HepG2 (cell line): ENCODE measurements around the gene HEXD. TPM values are rescaled to one million over a fixed set of nuclear protein-coding genes. Genes with fewer than 3 reads are reported as not detected.

Experiments used
- FOXO1 ChIP-seq: sonication (generic); formaldehyde crosslinking; IDR thresholded peaks from 2 replicates; pipeline ENCODE4 v1.4.0; 2020; ENCODE audit warnings: missing genetic modification reagents
- IKZF4 ChIP-seq: sonication (generic); formaldehyde crosslinking; IDR thresholded peaks from 2 replicates; pipeline ENCODE4 v1.5.1; 2020; ENCODE audit warnings: borderline replicate concordance, mild to moderate bottlenecking, low read depth, missing genetic modification reagents; ENCODE audit errors: not compliant biosample characterization
- IRF2 ChIP-seq: IDR thresholded peaks from 2 replicates; pipeline ENCODE4 v1.6.1; 2018; ENCODE audit warnings: missing genetic modification reagents, missing compliant biosample characterization
- MTA1 ChIP-seq: sonication (generic); formaldehyde crosslinking; IDR thresholded peaks from 2 replicates; pipeline ENCODE4 v1.4.0; 2020; ENCODE audit warnings: missing genetic modification reagents, mild to moderate bottlenecking, borderline replicate concordance
- NCOA2 ChIP-seq: sonication (generic); formaldehyde crosslinking; IDR thresholded peaks from 2 replicates; pipeline ENCODE4 v1.8.0; 2022; ENCODE audit warnings: inconsistent platforms
- NFIC ChIP-seq: IDR thresholded peaks from 2 replicates; pipeline ENCODE4 v1.6.1; 2012; ENCODE audit warnings: mild to moderate bottlenecking, low read length, inconsistent platforms
- SNAPC2 ChIP-seq: sonication (generic); formaldehyde crosslinking; IDR thresholded peaks from 2 replicates; pipeline ENCODE4 v1.8.1; 2022; ENCODE audit warnings: mild to moderate bottlenecking, missing genetic modification reagents
- ZNF678 ChIP-seq: sonication (generic); formaldehyde crosslinking; IDR thresholded peaks from 2 replicates; pipeline ENCODE4 v1.4.0; 2020; ENCODE audit warnings: mild to moderate bottlenecking, missing genetic modification reagents
- ZSCAN12 ChIP-seq: sonication (generic); formaldehyde crosslinking; IDR thresholded peaks from 2 replicates; pipeline ENCODE4 v1.9.0; 2021; ENCODE audit warnings: mild to moderate bottlenecking, missing genetic modification reagents
- ZSCAN31 ChIP-seq: sonication (generic); formaldehyde crosslinking; IDR thresholded peaks from 2 replicates; pipeline ENCODE4 v1.5.0; 2020; ENCODE audit warnings: low read depth, mild to moderate bottlenecking, missing genetic modification reagents
- polyA plus RNA-seq, 8 experiments: library from polyadenylated mRNA; depleted of rRNA in 3 of 8; stranded (reverse) in 7 of 8; unstranded in 1 of 8; fragments of >200 nt; fragmentation: Illumina TruSeq in 4 of 8; extraction: Trizol in 4 of 8; gene quantifications; 2 replicates each; pipeline versions ENCODE4 v1.2.1 to v1.2.3, GENCODE V29; 2011 to 2016; ENCODE audit warnings: low read depth in 4 of 8, missing spikeins in 1 of 8, mixed read lengths in 1 of 8; ENCODE audit not compliant: insufficient read depth in 1 of 8
- total RNA-seq, 5 experiments: library from RNA; depleted of rRNA; stranded (reverse); fragments of >200 nt; fragmentation: Illumina TruSeq; extraction: Trizol; gene quantifications; 2 replicates each; pipeline ENCODE4 v1.2.3, GENCODE V29; 2016; ENCODE audit warnings: low read depth in 1 of 5
- TF ChIP-seq, protein P1 (sequence below), 2 experiments: fragments of 450-650 bp in 1 of 2; sonication (generic) in 1 of 2; formaldehyde crosslinking in 1 of 2; IDR thresholded peaks; 2 replicates each; pipeline versions ENCODE4 v1.6.1 to v1.8.0; 2016 to 2022; ENCODE audit warnings: antibody characterized with exemption in 1 of 2, mild to moderate bottlenecking in 1 of 2, missing genetic modification reagents in 1 of 2
- TF ChIP-seq, protein P2 (sequence below), 2 experiments: sonication (generic) in 1 of 2; formaldehyde crosslinking in 1 of 2; IDR thresholded peaks; 2 replicates each; pipeline versions ENCODE4 v1.4.0 to v1.6.1; 2018 to 2020; ENCODE audit warnings: missing genetic modification reagents in 2 of 2, borderline replicate concordance in 1 of 2, low read depth in 1 of 2, mild to moderate bottlenecking in 1 of 2, missing biosample characterization in 1 of 2
- TF ChIP-seq, protein P3 (sequence below): sonication (generic); formaldehyde crosslinking; conservative IDR thresholded peaks from 2 replicates; pipeline ENCODE4 v1.8.0; 2022; ENCODE audit warnings: missing genetic modification reagents

HEXD gene
- total and polyA plus RNA-seq, 2 of the 13 experiments (the other 11 are each of a cell fraction or from before 2014, with no cell fraction given) = 22.3 to 41.8 TPM

DNA sequence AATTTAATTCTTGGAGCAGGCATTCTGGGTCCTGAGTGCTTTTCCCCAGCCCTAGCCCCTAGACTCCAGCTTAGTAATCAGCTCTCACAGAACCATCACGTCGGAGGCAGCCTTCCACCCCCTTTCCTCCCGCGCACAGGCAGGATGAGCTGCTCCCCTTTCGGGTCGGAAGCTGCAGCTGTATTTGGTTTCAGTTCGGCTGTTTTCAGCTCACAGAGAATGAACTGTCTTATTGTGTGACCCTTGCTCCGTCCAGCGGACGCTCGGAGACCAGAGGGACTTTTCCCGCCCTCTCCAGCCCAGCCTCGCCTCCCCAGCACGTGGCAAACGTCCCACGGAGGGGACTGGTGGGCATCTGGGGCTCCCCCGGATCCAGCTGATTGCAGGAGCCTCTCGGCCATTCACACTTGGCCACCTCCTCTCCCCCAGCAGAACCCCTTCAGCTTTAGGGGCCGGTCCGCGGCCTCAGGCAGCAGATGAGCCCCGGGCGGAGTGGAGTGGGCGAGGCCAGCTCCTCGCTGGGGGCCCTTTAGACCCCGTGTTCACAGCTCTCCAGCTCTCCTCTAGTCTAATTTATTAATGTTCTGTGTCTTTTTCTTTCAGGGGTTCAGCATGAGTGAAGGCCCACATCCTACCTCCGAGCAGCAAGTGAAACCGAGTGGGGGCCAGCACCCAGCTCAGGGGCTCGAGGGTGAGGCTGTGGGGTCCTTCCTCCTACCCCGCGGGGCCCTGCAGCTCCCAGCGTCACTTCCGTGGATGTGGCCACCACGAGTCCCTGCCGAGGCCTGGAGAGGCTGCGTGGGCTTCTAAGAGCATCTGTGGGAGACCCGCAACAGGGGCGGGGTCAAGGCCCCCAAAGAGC lies 47.4 kb upstream of the HEXD start (continued):
- TF ChIP-seq, protein P1, sequence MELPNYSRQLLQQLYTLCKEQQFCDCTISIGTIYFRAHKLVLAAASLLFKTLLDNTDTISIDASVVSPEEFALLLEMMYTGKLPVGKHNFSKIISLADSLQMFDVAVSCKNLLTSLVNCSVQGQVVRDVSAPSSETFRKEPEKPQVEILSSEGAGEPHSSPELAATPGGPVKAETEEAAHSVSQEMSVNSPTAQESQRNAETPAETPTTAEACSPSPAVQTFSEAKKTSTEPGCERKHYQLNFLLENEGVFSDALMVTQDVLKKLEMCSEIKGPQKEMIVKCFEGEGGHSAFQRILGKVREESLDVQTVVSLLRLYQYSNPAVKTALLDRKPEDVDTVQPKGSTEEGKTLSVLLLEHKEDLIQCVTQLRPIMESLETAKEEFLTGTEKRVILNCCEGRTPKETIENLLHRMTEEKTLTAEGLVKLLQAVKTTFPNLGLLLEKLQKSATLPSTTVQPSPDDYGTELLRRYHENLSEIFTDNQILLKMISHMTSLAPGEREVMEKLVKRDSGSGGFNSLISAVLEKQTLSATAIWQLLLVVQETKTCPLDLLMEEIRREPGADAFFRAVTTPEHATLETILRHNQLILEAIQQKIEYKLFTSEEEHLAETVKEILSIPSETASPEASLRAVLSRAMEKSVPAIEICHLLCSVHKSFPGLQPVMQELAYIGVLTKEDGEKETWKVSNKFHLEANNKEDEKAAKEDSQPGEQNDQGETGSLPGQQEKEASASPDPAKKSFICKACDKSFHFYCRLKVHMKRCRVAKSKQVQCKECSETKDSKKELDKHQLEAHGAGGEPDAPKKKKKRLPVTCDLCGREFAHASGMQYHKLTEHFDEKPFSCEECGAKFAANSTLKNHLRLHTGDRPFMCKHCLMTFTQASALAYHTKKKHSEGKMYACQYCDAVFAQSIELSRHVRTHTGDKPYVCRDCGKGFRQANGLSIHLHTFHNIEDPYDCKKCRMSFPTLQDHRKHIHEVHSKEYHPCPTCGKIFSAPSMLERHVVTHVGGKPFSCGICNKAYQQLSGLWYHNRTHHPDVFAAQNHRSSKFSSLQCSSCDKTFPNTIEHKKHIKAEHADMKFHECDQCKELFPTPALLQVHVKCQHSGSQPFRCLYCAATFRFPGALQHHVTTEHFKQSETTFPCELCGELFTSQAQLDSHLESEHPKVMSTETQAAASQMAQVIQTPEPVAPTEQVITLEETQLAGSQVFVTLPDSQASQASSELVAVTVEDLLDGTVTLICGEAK (IDR thresholded peaks at IDR 0.05) = no peak
- TF ChIP-seq, protein P1 (CRISPR knock-in tag; IDR thresholded peaks at IDR 0.05) = peak; percentile 80
- TF ChIP-seq ZSCAN31 (peak; percentile 53; the same call in 1 of the 2 replicates), IKZF4 (CRISPR knock-in tag) (peak; percentile 74), FOXO1 (CRISPR knock-in tag) (peak; percentile 62; the same call in 1 of the 2 replicates), IRF2 (CRISPR knock-in tag) (peak; percentile 66), NFIC (no peak), SNAPC2 (CRISPR knock-in tag) (0 out of 2 replicates have a peak, but pooled peaks have one; percentile 78), ZSCAN12 (CRISPR knock-in tag) (peak; percentile 87; the same call in 1 of the 2 replicates), ZNF678 (CRISPR knock-in tag) (0 out of 2 replicates have a peak, but pooled peaks have one; percentile 33), MTA1 (peak; percentile 95; the same call in 1 of the 2 replicates), NCOA2 (CRISPR knock-in tag) (0 out of 2 replicates have a peak, but pooled peaks have one; percentile 53)
- TF ChIP-seq, protein P2, sequence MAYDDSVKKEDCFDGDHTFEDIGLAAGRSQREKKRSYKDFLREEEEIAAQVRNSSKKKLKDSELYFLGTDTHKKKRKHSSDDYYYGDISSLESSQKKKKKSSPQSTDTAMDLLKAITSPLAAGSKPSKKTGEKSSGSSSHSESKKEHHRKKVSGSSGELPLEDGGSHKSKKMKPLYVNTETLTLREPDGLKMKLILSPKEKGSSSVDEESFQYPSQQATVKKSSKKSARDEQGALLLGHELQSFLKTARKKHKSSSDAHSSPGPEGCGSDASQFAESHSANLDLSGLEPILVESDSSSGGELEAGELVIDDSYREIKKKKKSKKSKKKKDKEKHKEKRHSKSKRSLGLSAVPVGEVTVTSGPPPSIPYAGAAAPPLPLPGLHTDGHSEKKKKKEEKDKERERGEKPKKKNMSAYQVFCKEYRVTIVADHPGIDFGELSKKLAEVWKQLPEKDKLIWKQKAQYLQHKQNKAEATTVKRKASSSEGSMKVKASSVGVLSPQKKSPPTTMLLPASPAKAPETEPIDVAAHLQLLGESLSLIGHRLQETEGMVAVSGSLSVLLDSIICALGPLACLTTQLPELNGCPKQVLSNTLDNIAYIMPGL (CRISPR knock-in tag; IDR thresholded peaks at IDR 0.05; ENCODE audit: borderline replicate concordance in 1 of 2, low read depth in 1 of 2) = peak; percentile 68 to 70; a peak in 2 of 4 replicates
- TF ChIP-seq, protein P3, sequence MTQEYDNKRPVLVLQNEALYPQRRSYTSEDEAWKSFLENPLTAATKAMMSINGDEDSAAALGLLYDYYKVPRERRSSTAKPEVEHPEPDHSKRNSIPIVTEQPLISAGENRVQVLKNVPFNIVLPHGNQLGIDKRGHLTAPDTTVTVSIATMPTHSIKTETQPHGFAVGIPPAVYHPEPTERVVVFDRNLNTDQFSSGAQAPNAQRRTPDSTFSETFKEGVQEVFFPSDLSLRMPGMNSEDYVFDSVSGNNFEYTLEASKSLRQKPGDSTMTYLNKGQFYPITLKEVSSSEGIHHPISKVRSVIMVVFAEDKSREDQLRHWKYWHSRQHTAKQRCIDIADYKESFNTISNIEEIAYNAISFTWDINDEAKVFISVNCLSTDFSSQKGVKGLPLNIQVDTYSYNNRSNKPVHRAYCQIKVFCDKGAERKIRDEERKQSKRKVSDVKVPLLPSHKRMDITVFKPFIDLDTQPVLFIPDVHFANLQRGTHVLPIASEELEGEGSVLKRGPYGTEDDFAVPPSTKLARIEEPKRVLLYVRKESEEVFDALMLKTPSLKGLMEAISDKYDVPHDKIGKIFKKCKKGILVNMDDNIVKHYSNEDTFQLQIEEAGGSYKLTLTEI (CRISPR knock-in tag) = no peak
